GM23338 (cell line): ENCODE results near the gene MAP2K2. TPM values are rescaled to one million over a fixed set of nuclear protein-coding genes. Genes with fewer than 3 reads are reported as not detected.

Experiments used
- ATAC-seq: fragments of 200-7000 bp; cut with Tn5 transposase; 3 replicates; pipeline ENCODE4 v1.9.1; 2020
- DNase-seq: peaks from one replicate; pipeline ENCODE4 v3.0.0-alpha.2; 2015; ENCODE audit warnings: low spot score
- H2AFZ ChIP-seq: fragments of 200-600 bp; sonication (generic); 2 replicates; pipeline ENCODE4 v1.8.0; 2016; ENCODE audit warnings: antibody characterized with exemption, mild to moderate bottlenecking, moderate library complexity
- H3F3A ChIP-seq: fragments of 200-600 bp; sonication (generic); replicated peaks from 2 replicates; pipeline ENCODE4 v1.8.0; 2017; ENCODE audit warnings: antibody characterized with exemption, mixed run types, low read depth
- H3K27ac ChIP-seq: fragments of 200-600 bp; sonication (generic); 2 replicates; pipeline ENCODE4 v1.6.1; 2016; ENCODE audit warnings: low read depth
- H3K27me3 ChIP-seq: fragments of 200-600 bp; sonication (generic); 2 replicates; pipeline ENCODE4 v1.8.0; 2016; ENCODE audit warnings: mild to moderate bottlenecking, mixed run types, moderate library complexity; ENCODE audit not compliant: insufficient read depth
- H3K36me3 ChIP-seq: fragments of 200-600 bp; sonication (generic); 2 replicates; pipeline ENCODE4 v1.8.0; 2016; ENCODE audit warnings: mild to moderate bottlenecking; ENCODE audit not compliant: insufficient read depth
- H3K4me1 ChIP-seq: fragments of 200-600 bp; sonication (generic); 2 replicates; pipeline ENCODE4 v1.8.0; 2016; ENCODE audit warnings: mild to moderate bottlenecking, moderate library complexity; ENCODE audit not compliant: insufficient read depth
- H3K4me2 ChIP-seq: fragments of 200-600 bp; sonication (generic); 2 replicates; pipeline ENCODE4 v1.7.1; 2017; ENCODE audit warnings: mixed run types
- H3K4me3 ChIP-seq: fragments of 200-600 bp; sonication (generic); 2 replicates; pipeline ENCODE4 v1.6.1; 2016; ENCODE audit warnings: mixed run types
- H3K79me2 ChIP-seq: fragments of 200-600 bp; sonication (generic); replicated peaks from 2 replicates; pipeline ENCODE4 v1.8.0; 2017; ENCODE audit warnings: mild to moderate bottlenecking; ENCODE audit not compliant: insufficient read depth
- H3K9me2 ChIP-seq: fragments of 200-600 bp; sonication (generic); 2 replicates; pipeline ENCODE4 v1.8.0; 2017; ENCODE audit not compliant: insufficient read depth
- H4K20me1 ChIP-seq: fragments of 200-600 bp; sonication (generic); replicated peaks from 2 replicates; pipeline ENCODE4 v1.8.0; 2017; ENCODE audit warnings: mild to moderate bottlenecking; ENCODE audit not compliant: insufficient read depth
- H3K27ac Mint-ChIP-seq: 2 replicates; pipeline ENCODE4 v1.8.0; 2020; ENCODE audit warnings: inconsistent platforms, mild to moderate bottlenecking, moderate library complexity, mixed read lengths
- H3K27me3 Mint-ChIP-seq: 3 replicates; pipeline ENCODE4 v1.8.0; 2022; ENCODE audit warnings: low read depth, mild to moderate bottlenecking, moderate library complexity, mixed read lengths, inconsistent platforms; ENCODE audit not compliant: insufficient read depth, poor library complexity
- H3K36me3 Mint-ChIP-seq: 3 replicates; pipeline ENCODE4 v1.8.0; 2021; ENCODE audit warnings: low read depth, mild to moderate bottlenecking, inconsistent platforms, moderate library complexity, mixed read lengths
- H3K4me1 Mint-ChIP-seq: 3 replicates; pipeline ENCODE4 v1.8.0; 2020; ENCODE audit warnings: mild to moderate bottlenecking, inconsistent platforms, mixed read lengths
- H3K4me3 Mint-ChIP-seq: 3 replicates; pipeline ENCODE4 v1.8.0; 2021; ENCODE audit warnings: moderate library complexity, mild to moderate bottlenecking, inconsistent platforms, mixed read lengths
- H3K9me3 Mint-ChIP-seq: 3 replicates; pipeline ENCODE4 v1.8.0; 2020; ENCODE audit warnings: moderate library complexity, mild to moderate bottlenecking, inconsistent platforms, mixed read lengths
- CTCF ChIP-seq, 2 experiments: fragments of 200-600 bp in 1 of 2; sonication (generic) in 1 of 2; conservative IDR thresholded peaks; 2 replicates each; pipeline versions ENCODE4 v1.5.1 to v1.6.1; 2016 to 2017; ENCODE audit warnings: antibody characterized with exemption in 2 of 2, low read depth in 2 of 2, mild to moderate bottlenecking in 2 of 2, moderate library complexity in 1 of 2
- EZH2 ChIP-seq: fragments of 200-600 bp; sonication (generic); IDR thresholded peaks from one replicate; pipeline ENCODE4 v1.8.0; 2017; ENCODE audit warnings: antibody characterized with exemption, mild to moderate bottlenecking, low read depth; ENCODE audit not compliant: unreplicated experiment
- JUNB ChIP-seq: IDR thresholded peaks from one replicate; pipeline ENCODE4 v1.6.1; 2016; ENCODE audit warnings: antibody characterized with exemption; ENCODE audit not compliant: unreplicated experiment
- NANOG ChIP-seq: IDR thresholded peaks from 2 replicates; pipeline ENCODE4 v1.6.1; 2016; ENCODE audit warnings: antibody characterized with exemption, borderline replicate concordance
- POLR2AphosphoS5 ChIP-seq: IDR thresholded peaks from 2 replicates; pipeline ENCODE4 v1.6.1; 2016; ENCODE audit warnings: antibody characterized with exemption, low read depth
- polyA plus RNA-seq: library from polyadenylated mRNA; unstranded; fragments of >200 nt; fragmentation: Nextera tagmentation; extraction: Ambion mirVana; gene quantifications from 2 replicates; pipeline ENCODE4 v1.2.1, GENCODE V29; 2016
- small RNA-seq: library from RNA; depleted of rRNA; stranded (forward); fragments of <200 nt; gene quantifications from one replicate; pipeline ENCODE3, GENCODE V24; 2014; ENCODE audit warnings: low replicate concordance
- total RNA-seq: library from RNA; depleted of rRNA; stranded (reverse); fragments of >200 nt; shearing (Covaris generic); gene quantifications from 2 replicates; pipeline ENCODE4 v1.2.3, GENCODE V29; 2014; rRNA removed

The MAP2K2 gene
- total and polyA plus RNA-seq, 2 experiments from 2014 or later = 99.7 to 151 TPM

DNA sequence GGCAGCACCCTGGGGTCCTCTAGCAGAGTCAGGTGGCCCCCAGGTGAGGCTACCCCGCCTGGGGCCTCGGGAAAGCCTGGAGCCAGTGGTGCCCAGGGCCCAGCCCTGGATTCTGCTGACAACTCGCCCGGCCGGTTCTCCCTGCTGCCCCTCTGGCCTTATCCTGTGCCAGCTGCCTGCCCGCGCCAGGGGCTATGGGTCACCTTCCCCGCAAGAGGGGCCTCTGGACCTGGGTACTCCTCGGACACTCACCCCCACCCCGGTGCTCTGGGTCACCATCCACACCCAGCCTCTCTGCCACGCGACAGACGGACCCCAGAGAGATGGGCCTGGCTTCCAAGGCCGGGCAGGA lies 81.2 kb downstream of the MAP2K2 start:
- Histone ChIP-seq H3F3A (0 out of 2 replicates have a peak, but pooled peaks cover 10% of the 10 kb centered on the region), H2AFZ (no peak overlapping the region), H3K27me3 (no peaks in the 10 kb centered on the region), H3K4me1 (peaks cover 14% of the 10 kb centered on the region), H4K20me1 (peaks cover 12% of the 10 kb centered on the region), H3K4me3 (no peak overlapping the region), H3K36me3 (no peaks in the 10 kb centered on the region), H3K9me2 (no peaks in the 10 kb centered on the region), H3K27ac (no peak overlapping the region), H3K79me2 (no peaks in the 10 kb centered on the region; the same call in 1 of the 2 replicates), H3K4me2 (no peak overlapping the region)
- DNase-seq = no peak
- peaks cover 16% of the 10 kb centered on the region for H3K36me3 Mint-ChIP-seq
- no peak for TF ChIP-seq JUNB
- TF ChIP-seq EZH2 = no peak
- TF ChIP-seq POLR2AphosphoS5 = peak; percentile 26; the same call in 1 of the 2 replicates
- ATAC-seq = peak; percentile 11; the same call in 2 of the 3 replicates
- no peak overlapping the region for H3K27ac Mint-ChIP-seq
- peaks cover 9% of the 10 kb centered on the region for H3K4me1 Mint-ChIP-seq
- no peaks in the 10 kb centered on the region; the same call in 2 of the 3 replicates for H3K9me3 Mint-ChIP-seq
- H3K4me3 Mint-ChIP-seq = no peak overlapping the region
- peaks cover 16% of the 10 kb centered on the region for H3K27me3 Mint-ChIP-seq

- TF ChIP-seq CTCF (conservative IDR thresholded peaks at IDR 0.05; ENCODE audit: low read depth in 2 of 2) = no peak
- TF ChIP-seq JUNB = no peak
- TF ChIP-seq NANOG = no peak
- no peak; the same call in 2 of the 3 replicates for ATAC-seq
- H3K27ac Mint-ChIP-seq = no peak overlapping the region
- peaks cover 14% of the 10 kb centered on the region for H3K4me1 ChIP-seq
- H3K9me2 ChIP-seq = no peaks in the 10 kb centered on the region
- H2AFZ ChIP-seq = no peak overlapping the region
- no peak overlapping the region for H3K4me3 ChIP-seq
- no peaks in the 10 kb centered on the region; the same call in 2 of the 3 replicates for H3K9me3 Mint-ChIP-seq
- H3K36me3 Mint-ChIP-seq = peaks cover 16% of the 10 kb centered on the region
- peaks cover 16% of the 10 kb centered on the region for H3K27me3 Mint-ChIP-seq
- no peaks in the 10 kb centered on the region for H3K27me3 ChIP-seq
- peaks cover 9% of the 10 kb centered on the region for H3K4me1 Mint-ChIP-seq
- H3K4me3 Mint-ChIP-seq = no peak overlapping the region
- no peak for DNase-seq
- no peak overlapping the region for H3K27ac ChIP-seq
- no peaks in the 10 kb centered on the region for H3K36me3 ChIP-seq
- H3F3A ChIP-seq = 0 out of 2 replicates have a peak, but pooled peaks cover 10% of the 10 kb centered on the region
- H3K4me2 ChIP-seq = no peak overlapping the region
- H4K20me1 ChIP-seq = peaks cover 12% of the 10 kb centered on the region
- H3K79me2 ChIP-seq = no peaks in the 10 kb centered on the region; the same call in 1 of the 2 replicates
Measured at GRCh38 chr19:4042064-4042730, 81.7 kb downstream of the MAP2K2 start.

Small RNA genes lying within 50 kb of the gene (small RNA-seq; reads per million reads assigned to genes)
- not detected for gene RF00017

Other genes with a start within 250 kb of the MAP2K2 start
- 36.4 and 45.7 TPM in 2 replicates for gene ATCAY, start 243.4 kb downstream of the MAP2K2 start, total RNA-seq
- gene ATCAY, start 243.4 kb downstream of the MAP2K2 start, polyA plus RNA-seq = 16.9 and 22.8 TPM in 2 replicates
- gene NMRK2, start 191.1 kb downstream of the MAP2K2 start, total RNA-seq = 55.9 and 57.3 TPM in 2 replicates
- 65.3 and 69.3 TPM in 2 replicates for gene NMRK2, start 191.1 kb downstream of the MAP2K2 start, polyA plus RNA-seq
- 95.6 and 105 TPM in 2 replicates for gene DAPK3, start 153.0 kb downstream of the MAP2K2 start, total RNA-seq
- gene DAPK3, start 153.0 kb downstream of the MAP2K2 start, polyA plus RNA-seq = 30.7 and 32.1 TPM in 2 replicates
- 2,892 and 2,987 TPM in 2 replicates for gene EEF2, start 138.7 kb downstream of the MAP2K2 start, total RNA-seq
- gene EEF2, start 138.7 kb downstream of the MAP2K2 start, polyA plus RNA-seq = 772 and 1,028 TPM in 2 replicates
- gene PIAS4, start 116.4 kb downstream of the MAP2K2 start, total RNA-seq = 34.1 and 48.4 TPM in 2 replicates
- 17.0 and 20.0 TPM in 2 replicates for gene PIAS4, start 116.4 kb downstream of the MAP2K2 start, polyA plus RNA-seq
- gene ZBTB7A, start 57.2 kb downstream of the MAP2K2 start, total RNA-seq = 28.5 and 35.0 TPM in 2 replicates
- gene ZBTB7A, start 57.2 kb downstream of the MAP2K2 start, polyA plus RNA-seq = 9.5 and 11.1 TPM in 2 replicates
- gene CREB3L3, start 29.5 kb upstream of the MAP2K2 start, total RNA-seq = not detected in 2 replicates
- 0.26 and 0.42 TPM in 2 replicates for gene CREB3L3, start 29.5 kb upstream of the MAP2K2 start, polyA plus RNA-seq
- 15.8 and 26.7 TPM in 2 replicates for gene SIRT6, start 58.4 kb upstream of the MAP2K2 start, total RNA-seq
- 18.9 and 19.3 TPM in 2 replicates for gene SIRT6, start 58.4 kb upstream of the MAP2K2 start, polyA plus RNA-seq
- 13.4 and 18.0 TPM in 2 replicates for gene ANKRD24, start 58.6 kb upstream of the MAP2K2 start, total RNA-seq
- gene ANKRD24, start 58.6 kb upstream of the MAP2K2 start, polyA plus RNA-seq = 3.7 and 4.5 TPM in 2 replicates
- 0.52 TPM in 1 of 2 replicates, not detected in the other for gene EBI3, start 105.4 kb upstream of the MAP2K2 start, total RNA-seq
- 1.4 and 1.6 TPM in 2 replicates for gene EBI3, start 105.4 kb upstream of the MAP2K2 start, polyA plus RNA-seq
- 27.3 and 33.4 TPM in 2 replicates for gene YJU2, start 123.0 kb upstream of the MAP2K2 start, total RNA-seq
- gene YJU2, start 123.0 kb upstream of the MAP2K2 start, polyA plus RNA-seq = 27.6 and 28.8 TPM in 2 replicates
- 1.8 and 7.5 TPM in 2 replicates for gene SHD, start 155.1 kb upstream of the MAP2K2 start, total RNA-seq
- 6.4 and 8.0 TPM in 2 replicates for gene SHD, start 155.1 kb upstream of the MAP2K2 start, polyA plus RNA-seq
- gene TMIGD2, start 178.3 kb upstream of the MAP2K2 start, total RNA-seq = 0.76 and 0.93 TPM in 2 replicates
- gene TMIGD2, start 178.3 kb upstream of the MAP2K2 start, polyA plus RNA-seq = 0.24 and 0.79 TPM in 2 replicates
- 54.0 and 82.9 TPM in 2 replicates for gene FSD1, start 180.5 kb upstream of the MAP2K2 start, total RNA-seq
- gene FSD1, start 180.5 kb upstream of the MAP2K2 start, polyA plus RNA-seq = 50.7 and 52.1 TPM in 2 replicates
- 9.2 and 15.1 TPM in 2 replicates for gene STAP2, start 214.7 kb upstream of the MAP2K2 start, total RNA-seq
- 20.7 and 21.7 TPM in 2 replicates for gene STAP2, start 214.7 kb upstream of the MAP2K2 start, polyA plus RNA-seq
- gene MPND, start 219.4 kb upstream of the MAP2K2 start, total RNA-seq = 9.1 and 15.6 TPM in 2 replicates
- gene MPND, start 219.4 kb upstream of the MAP2K2 start, polyA plus RNA-seq = 11.8 and 22.5 TPM in 2 replicates